Activated naive CD4-positive, alpha-beta T cell treated with Interleukin-2 at 50 U/mL for 16 hours (primary cell): ENCODE data around the gene ZC3H7B.
A peak's percentile ranks its signal among the peaks of the same experiment; 100 is the strongest.
"Not testable (repeated sequence)": the region's sequence is repeated elsewhere in the genome, so short reads cannot be mapped to it uniquely, and the experiment has no call there.

Experiments
- DNase-seq: peaks from one replicate; pipeline ENCODE4 v3.0.0-alpha.2; 2020

ZC3H7B gene

GRCh38 chr22:41387341-41387740 lies 86.0 kb downstream of the ZC3H7B start:
- no peak for DNase-seq

GRCh38 chr22:41394012-41394356 lies 92.7 kb downstream of the ZC3H7B start:
- no peak for DNase-seq

- DNase-seq: no peak
Observed at GRCh38 chr22:41395531-41396240, 94.4 kb downstream of the ZC3H7B start.

DNA sequence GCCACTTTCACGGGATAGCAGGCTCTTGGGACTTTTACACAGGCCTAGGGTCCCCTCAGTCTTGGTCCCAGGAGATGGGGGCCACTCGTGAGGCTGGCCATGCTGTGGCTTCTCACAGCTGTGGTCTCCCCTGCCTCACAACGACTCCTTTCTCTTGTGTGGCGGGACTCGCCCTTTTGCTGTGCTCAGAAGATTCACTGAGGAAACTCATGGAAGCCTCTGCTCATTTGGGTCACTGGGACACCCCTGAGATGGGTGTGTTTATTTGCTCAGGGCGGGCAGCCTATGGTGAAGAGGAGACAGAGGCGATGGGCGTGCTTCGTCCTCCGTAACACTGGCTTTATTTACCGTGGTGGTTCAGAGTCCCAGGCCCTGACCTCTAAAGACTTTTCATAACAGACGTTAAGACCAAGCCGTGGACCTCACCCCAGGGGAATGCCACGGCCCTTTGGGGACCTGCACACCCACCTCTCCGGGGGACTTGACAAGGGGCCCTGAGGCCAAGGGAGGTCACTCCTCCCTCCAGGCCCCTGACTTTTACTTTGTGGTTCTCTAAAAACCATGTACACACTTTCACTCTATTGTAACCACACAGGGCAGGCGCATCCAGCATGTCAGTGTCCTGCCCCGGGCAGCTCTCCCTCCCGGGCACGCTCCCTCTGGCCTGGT lies 96.0 kb downstream of the ZC3H7B start:
- no peak for DNase-seq

GRCh38 chr22:41398921-41399320 lies 97.6 kb downstream of the ZC3H7B start:
- DNase-seq: no peak

GRCh38 chr22:41401781-41402648 lies 100.7 kb downstream of the ZC3H7B start:
- DNase-seq: no peak

DNA sequence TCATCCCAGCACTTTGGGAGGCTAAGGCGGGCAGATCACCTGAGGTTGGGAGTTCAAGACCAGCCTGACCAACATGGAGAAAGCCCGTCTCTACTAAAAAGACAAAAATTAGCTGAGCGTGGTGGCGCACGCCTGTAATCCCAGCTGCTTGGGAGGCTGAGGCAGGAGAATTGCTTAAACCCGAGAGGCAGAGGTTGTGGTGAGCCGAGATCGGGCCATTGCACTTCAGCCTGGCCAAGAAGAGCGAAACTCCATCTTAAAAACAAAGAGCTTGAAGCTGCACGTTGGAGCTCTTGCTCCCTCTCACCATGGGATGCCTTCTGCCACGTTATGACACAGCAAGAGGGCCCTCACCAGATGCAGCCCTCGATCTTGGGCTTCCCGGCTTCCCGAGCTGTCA lies 101.5 kb downstream of the ZC3H7B start:
- DNase-seq: not testable (repeated sequence)

DNA sequence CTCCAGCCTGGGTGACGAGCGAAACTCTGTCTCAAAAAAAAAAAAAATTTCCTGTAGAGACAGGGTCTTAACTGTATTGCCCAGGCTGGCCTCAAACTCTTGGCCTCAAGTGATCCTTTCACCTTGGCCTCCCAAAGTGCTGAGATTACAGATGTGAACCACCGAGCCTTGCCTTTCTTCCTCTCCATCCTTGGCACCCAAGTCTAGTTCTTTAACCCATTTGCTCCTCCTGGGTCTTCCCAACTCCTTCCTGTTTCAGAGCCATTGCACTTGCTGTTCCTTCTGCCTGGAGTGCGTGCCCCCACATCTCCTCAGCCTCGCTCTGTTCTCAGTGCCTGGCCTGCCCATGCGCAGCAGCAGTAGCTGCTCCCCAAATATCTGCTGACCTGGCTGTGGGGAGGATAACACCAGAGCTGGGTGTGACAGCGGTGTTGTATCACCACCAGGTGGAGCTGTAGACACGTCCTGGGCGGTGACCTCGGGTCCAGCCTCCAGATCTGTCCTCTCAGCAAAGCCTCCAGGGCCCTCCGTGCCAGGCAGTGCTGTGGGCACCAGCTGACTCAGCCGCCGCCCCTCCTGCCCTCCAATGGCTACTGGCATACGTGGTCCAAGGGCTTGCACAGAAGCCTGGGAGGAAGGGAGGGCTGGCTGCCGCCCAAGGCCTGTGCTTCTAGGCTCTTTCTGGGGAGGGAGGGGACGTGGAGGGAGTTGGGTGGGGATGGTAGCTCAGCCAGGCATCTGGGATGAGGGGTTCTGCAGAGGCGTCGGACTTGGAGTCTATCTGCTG lies 102.4 kb downstream of the ZC3H7B start:
- peak; percentile 85 for DNase-seq

GRCh38 chr22:41405588-41405987 lies 104.3 kb downstream of the ZC3H7B start:
- peak; percentile 50 for DNase-seq

GRCh38 chr22:41406410-41406809 lies 105.1 kb downstream of the ZC3H7B start:
- no peak for DNase-seq

DNA sequence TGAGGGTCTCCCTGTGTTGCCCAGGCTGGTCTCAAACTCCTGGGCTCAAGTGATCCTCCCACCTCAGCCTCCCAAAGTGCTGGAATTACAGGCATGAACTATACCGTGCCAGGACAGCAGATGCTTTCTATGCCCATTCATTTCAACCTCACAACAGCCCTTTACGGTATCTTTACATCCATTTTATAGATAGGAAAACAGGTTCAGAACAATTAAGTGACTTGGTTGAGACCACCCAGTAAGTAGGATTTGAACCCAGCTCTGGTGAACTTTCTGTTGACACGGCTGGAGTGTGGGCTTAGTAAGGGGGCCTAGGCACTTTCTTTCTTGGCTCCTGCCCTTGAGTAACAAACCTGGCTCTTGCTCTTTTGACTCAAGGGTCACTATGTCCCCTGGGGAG lies 106.1 kb downstream of the ZC3H7B start:
- no peak for DNase-seq

- DNase-seq: no peak
Observed at GRCh38 chr22:41408665-41409064, 107.3 kb downstream of the ZC3H7B start.
